Osteocyte (in vitro differentiated cells): ENCODE results near the gene DALRD3. TPM values are rescaled to one million over a fixed set of nuclear protein-coding genes. Genes with fewer than 3 reads are reported as not detected.

Experiments used
- DNase-seq: peaks from one replicate; pipeline ENCODE4 v3.0.0; 2021; ENCODE audit warnings: mixed read lengths; ENCODE audit not compliant: unreplicated experiment; ENCODE audit errors: extremely low spot score
- H3K27ac Mint-ChIP-seq: one replicate; pipeline ENCODE4 v1.8.0; 2021; ENCODE audit warnings: mild to moderate bottlenecking, mixed read lengths; ENCODE audit not compliant: unreplicated experiment
- H3K27me3 Mint-ChIP-seq: one replicate; pipeline ENCODE4 v1.8.0; 2021; ENCODE audit warnings: mixed read lengths; ENCODE audit not compliant: unreplicated experiment
- H3K36me3 Mint-ChIP-seq: one replicate; pipeline ENCODE4 v1.8.0; 2021; ENCODE audit warnings: mixed read lengths; ENCODE audit not compliant: unreplicated experiment
- H3K4me1 Mint-ChIP-seq: one replicate; pipeline ENCODE4 v1.8.0; 2021; ENCODE audit warnings: mixed read lengths; ENCODE audit not compliant: unreplicated experiment
- H3K4me3 Mint-ChIP-seq: one replicate; pipeline ENCODE4 v1.8.0; 2021; ENCODE audit warnings: mild to moderate bottlenecking, moderate library complexity, mixed read lengths; ENCODE audit not compliant: unreplicated experiment
- H3K9me3 Mint-ChIP-seq: one replicate; pipeline ENCODE4 v1.8.0; 2021; ENCODE audit warnings: mixed read lengths; ENCODE audit not compliant: unreplicated experiment
- total RNA-seq: library from RNA; stranded (reverse); gene quantifications from 2 replicates; pipeline ENCODE4 v1.2.1, GENCODE V29; 2021
- TF ChIP-seq, protein P1 (sequence below): fragments of 200-600 bp; sonication (generic); IDR thresholded peaks from 2 replicates; pipeline ENCODE4 v1.5.0; 2021; ENCODE audit warnings: antibody characterized with exemption, mild to moderate bottlenecking, moderate library complexity

The DALRD3 gene
- total RNA-seq, 1 donor from 2014 or later: 22.8 TPM

DNA sequence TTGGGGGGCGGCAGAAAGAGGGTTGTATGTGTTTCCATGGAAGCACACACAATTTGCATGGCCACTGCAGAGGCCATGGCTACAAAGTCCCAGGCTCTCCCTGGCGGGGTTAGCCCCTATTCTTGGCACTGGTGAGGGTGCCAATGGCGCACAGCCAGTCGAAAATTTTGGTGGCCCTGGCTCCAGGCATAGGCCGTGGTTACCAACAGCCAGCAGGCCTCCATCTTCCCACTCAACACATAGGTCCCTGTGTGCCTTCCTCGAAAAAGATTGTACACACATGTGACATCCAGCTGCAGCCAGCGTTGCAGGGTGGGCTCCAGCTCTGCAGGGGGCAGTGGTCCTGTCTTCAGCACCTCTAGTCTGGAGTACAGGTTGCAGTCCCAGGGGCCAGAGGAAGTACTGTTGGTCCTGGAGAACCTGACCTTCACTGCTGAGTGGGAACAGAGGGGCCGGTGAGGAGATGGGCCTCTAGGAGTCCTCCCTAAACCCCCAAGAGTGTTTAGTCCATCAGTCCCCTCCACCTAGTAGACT lies 21.2 kb downstream of the DALRD3 start:
- DNase-seq: no peak
- Mint-ChIP-seq H3K27ac (no peak overlapping the region), H3K27me3 (no peaks in the 10 kb centered on the region), H3K4me1 (peaks cover 6% of the 10 kb centered on the region), H3K36me3 (peaks cover 16% of the 10 kb centered on the region), H3K4me3 (no peak overlapping the region), H3K9me3 (no peaks in the 10 kb centered on the region)
- TF ChIP-seq, protein P1, sequence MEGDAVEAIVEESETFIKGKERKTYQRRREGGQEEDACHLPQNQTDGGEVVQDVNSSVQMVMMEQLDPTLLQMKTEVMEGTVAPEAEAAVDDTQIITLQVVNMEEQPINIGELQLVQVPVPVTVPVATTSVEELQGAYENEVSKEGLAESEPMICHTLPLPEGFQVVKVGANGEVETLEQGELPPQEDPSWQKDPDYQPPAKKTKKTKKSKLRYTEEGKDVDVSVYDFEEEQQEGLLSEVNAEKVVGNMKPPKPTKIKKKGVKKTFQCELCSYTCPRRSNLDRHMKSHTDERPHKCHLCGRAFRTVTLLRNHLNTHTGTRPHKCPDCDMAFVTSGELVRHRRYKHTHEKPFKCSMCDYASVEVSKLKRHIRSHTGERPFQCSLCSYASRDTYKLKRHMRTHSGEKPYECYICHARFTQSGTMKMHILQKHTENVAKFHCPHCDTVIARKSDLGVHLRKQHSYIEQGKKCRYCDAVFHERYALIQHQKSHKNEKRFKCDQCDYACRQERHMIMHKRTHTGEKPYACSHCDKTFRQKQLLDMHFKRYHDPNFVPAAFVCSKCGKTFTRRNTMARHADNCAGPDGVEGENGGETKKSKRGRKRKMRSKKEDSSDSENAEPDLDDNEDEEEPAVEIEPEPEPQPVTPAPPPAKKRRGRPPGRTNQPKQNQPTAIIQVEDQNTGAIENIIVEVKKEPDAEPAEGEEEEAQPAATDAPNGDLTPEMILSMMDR: no peak

DNA sequence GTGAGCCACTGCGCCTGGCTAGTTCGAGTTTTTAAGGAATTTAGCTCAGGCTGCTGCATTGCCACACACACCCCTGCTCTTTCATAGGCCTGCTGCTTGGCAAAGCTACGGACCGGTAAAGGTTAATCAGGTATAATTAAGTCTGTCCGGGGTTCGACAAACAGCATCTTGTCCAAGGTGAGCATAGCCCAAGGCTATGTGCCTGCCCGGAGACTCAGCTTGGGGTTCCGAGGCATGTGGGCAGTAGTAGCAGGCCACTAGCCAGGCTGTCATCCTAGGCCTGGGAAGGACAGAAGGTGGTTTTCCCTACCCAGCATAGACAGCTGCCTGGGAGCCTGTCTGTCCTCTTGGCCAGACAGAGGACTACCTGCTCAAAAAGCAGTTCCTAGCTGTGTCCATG lies 21.7 kb downstream of the DALRD3 start:
- no peaks in the 10 kb centered on the region for H3K9me3 Mint-ChIP-seq
- TF ChIP-seq, protein P1: no peak
- no peaks in the 10 kb centered on the region for H3K27me3 Mint-ChIP-seq
- no peak overlapping the region for H3K27ac Mint-ChIP-seq
- no peak for DNase-seq
- peaks cover 11% of the 10 kb centered on the region for H3K4me1 Mint-ChIP-seq
- no peak overlapping the region for H3K4me3 Mint-ChIP-seq
- H3K36me3 Mint-ChIP-seq: peaks cover 16% of the 10 kb centered on the region

DNA sequence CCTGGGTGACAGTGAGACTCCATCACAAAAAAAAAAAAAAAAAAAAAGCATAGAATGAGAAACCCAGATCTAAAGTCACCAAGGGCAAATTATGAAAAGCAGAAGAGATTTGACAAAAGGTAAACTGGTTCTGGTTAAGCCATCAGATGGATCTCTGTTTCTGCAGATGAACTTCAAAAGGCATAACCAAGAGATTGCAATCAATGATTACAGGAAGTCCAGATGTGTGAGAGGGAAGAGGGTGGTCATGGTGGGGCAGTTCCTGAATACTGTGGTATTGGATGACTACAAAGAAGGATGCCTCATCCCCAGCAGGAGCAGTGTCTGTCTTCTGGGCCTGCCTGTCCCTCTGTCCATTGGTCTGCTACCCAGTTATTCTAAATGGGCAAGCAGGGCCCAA lies 24.5 kb downstream of the DALRD3 start:
- Mint-ChIP-seq H3K27ac (no peak overlapping the region), H3K4me3 (no peak overlapping the region), H3K27me3 (no peaks in the 10 kb centered on the region), H3K4me1 (peaks cover 28% of the 10 kb centered on the region), H3K36me3 (peaks cover 14% of the 10 kb centered on the region), H3K9me3 (no peaks in the 10 kb centered on the region)
- DNase-seq: no peak
- TF ChIP-seq, protein P1: no peak

DNA sequence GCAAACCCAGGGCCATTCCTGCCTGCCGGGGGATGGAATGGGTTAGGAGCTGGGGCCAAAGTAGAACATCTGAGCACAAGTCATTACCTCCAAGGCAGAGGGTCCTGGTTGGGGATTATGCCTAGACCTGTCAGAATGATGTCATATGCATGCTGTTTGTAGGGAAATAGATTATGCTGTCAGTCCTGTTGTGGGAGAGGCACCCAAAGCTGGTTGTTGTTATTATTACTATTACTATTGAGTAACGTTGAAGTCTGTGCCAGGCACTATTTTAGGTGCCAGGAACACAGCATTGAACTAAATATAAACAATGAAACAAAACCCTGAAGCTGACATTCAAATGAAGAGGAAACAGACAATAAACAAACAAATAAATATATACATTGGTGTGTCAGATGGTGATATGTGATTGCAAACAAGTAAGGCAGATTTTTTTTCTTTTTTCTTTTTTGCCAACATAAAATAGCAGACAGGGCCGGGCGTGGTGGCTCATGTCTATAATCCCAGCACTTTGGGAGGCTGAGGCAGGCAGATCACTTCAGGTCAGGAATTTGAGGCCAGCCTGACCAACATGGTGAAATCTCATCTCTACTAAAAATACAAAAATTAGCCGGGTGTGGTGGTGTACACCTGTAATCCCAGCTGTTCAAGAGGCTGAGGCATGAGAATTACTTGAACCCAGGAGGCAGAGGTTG lies 26.4 kb downstream of the DALRD3 start:
- Mint-ChIP-seq H3K9me3 (no peaks in the 10 kb centered on the region), H3K4me3 (no peak overlapping the region), H3K36me3 (peaks cover 10% of the 10 kb centered on the region), H3K27me3 (no peaks in the 10 kb centered on the region), H3K4me1 (peaks cover 31% of the 10 kb centered on the region), H3K27ac (no peak overlapping the region)
- TF ChIP-seq, protein P1: no peak
- DNase-seq: no peak

DNA sequence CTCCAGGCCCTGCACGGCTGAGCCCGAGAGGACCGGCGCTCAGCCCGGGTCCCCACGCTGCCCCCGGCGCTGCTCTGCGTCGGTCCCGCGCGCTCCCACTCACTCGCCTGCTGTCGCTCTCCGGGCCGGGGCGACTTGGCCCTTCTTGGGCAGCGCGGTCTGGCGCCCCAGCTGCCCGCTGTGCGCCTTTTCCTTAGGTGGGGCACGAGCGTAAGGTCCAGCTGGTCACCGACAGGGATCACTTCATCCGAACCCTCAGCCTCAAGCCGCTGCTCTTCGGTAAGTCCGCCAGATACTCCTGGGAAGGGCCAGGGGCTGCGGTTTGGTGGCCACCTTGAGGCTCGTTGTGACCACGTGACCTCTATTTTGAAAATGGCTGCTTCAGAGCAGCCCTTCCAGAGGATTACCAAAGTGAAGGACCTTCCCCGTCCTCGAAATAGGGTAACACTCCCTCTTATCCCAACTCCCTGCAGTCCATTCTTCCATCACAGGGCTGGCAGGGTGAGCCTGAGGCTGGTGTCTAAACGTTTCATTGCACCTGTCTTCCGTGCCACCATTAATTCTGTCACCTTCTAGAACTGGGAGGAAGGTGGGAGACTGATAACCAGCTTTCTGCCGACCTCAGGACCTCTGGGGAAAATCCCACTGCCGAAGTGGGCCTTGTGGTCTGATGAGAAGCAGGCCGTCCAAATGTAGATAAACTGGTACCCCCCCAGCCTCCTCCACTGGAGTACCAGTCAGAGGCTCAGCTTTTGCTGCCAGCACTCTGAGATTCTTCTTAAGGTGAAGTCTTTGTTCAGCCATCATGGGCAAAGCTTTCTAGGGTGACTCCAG lies 27.5 kb downstream of the DALRD3 start:
- Mint-ChIP-seq H3K4me3 (peak overlapping the region; percentile 73), H3K4me1 (peaks cover 31% of the 10 kb centered on the region), H3K36me3 (peaks cover 9% of the 10 kb centered on the region), H3K9me3 (no peaks in the 10 kb centered on the region), H3K27ac (peak overlapping the region; percentile 83), H3K27me3 (no peaks in the 10 kb centered on the region)
- no peak for DNase-seq
- TF ChIP-seq, protein P1: no peak
